ENCODE results near the gene ARHGAP22.

GRCh38 chr10:48636901-48637300 is 32.0 kb upstream of the ARHGAP22 start:
- no peak for TF ChIP-seq CTCF (IDR thresholded peaks at IDR 0.05)
- TF ChIP-seq MAX (IDR thresholded peaks at IDR 0.05; ENCODE audit: low read depth) = no peak
- TF ChIP-seq USF2 (IDR thresholded peaks at IDR 0.05; ENCODE audit: borderline replicate concordance, low read depth, low read length) = no peak
- TF ChIP-seq SIN3A (IDR thresholded peaks at IDR 0.05; ENCODE audit: borderline replicate concordance, low read depth, low read length) = no peak
- TF ChIP-seq RFX5 (IDR thresholded peaks at IDR 0.05; ENCODE audit: low read length) = no peak
- TF ChIP-seq MXI1 (IDR thresholded peaks at IDR 0.05; ENCODE audit: low read depth, low read length) = no peak
- no peak for TF ChIP-seq USF1 (IDR thresholded peaks at IDR 0.05; ENCODE audit: borderline replicate concordance, low read depth)
- no peak for TF ChIP-seq RXRA (IDR thresholded peaks at IDR 0.05; ENCODE audit: borderline replicate concordance, low read depth)
- no peak for TF ChIP-seq GABPA (IDR thresholded peaks at IDR 0.05; ENCODE audit: low read depth)
- no peak for TF ChIP-seq REST (IDR thresholded peaks at IDR 0.05; ENCODE audit: low read depth, low read length)
- TF ChIP-seq CHD2 (IDR thresholded peaks at IDR 0.05; ENCODE audit: low read length, partially characterized antibody) = no peak
- no peak for TF ChIP-seq TAF1 (IDR thresholded peaks at IDR 0.05; ENCODE audit: borderline replicate concordance, low read depth, low read length)
- TF ChIP-seq NFIC (IDR thresholded peaks at IDR 0.05; ENCODE audit: borderline replicate concordance) = no peak
- no peak for TF ChIP-seq JUND (IDR thresholded peaks at IDR 0.05)
